Uterus (tissue), 2 donors: Measurements from ENCODE around the gene TH.

Experiments
- CTCF ChIP-seq, 4 experiments: fragments of 200-600 bp in 2 of 4; fragments of 450-650 bp in 2 of 4; sonication (generic) in 2 of 4; IDR thresholded peaks; one replicate each; pipeline ENCODE4 v1.5.1; 2016 to 2019; ENCODE audit warnings: antibody characterized with exemption in 4 of 4, mild to moderate bottlenecking in 2 of 4, moderate library complexity in 1 of 4
- POLR2A ChIP-seq, 2 donors: fragments of 450-650 bp; IDR thresholded peaks; one replicate each; pipeline ENCODE4 v1.6.1; 2016; ENCODE audit warnings: antibody characterized with exemption in 2 of 2, mild to moderate bottlenecking in 1 of 2, moderate library complexity in 1 of 2

- TF ChIP-seq POLR2A (IDR thresholded peaks at IDR 0.05) (no peak), CTCF (IDR thresholded peaks at IDR 0.05) (peak; percentile 87 to 98 (median 94))
Observed at GRCh38 chr11:2196970-2197770, 25.6 kb upstream of the TH start.
